ENCODE data around the gene MXRA8. TPM values are rescaled to one million over a fixed set of nuclear protein-coding genes. Genes with fewer than 3 reads are reported as not detected.
A peak's percentile ranks its signal among the peaks of the same experiment; 100 is the strongest.
"Not testable (repeated sequence)": the region's sequence is repeated elsewhere in the genome, so short reads cannot be mapped to it uniquely, and the experiment has no call there.

The MXRA8 gene
- polyA plus RNA-seq, 6 donors from 2014 or later = not detected

DNA sequence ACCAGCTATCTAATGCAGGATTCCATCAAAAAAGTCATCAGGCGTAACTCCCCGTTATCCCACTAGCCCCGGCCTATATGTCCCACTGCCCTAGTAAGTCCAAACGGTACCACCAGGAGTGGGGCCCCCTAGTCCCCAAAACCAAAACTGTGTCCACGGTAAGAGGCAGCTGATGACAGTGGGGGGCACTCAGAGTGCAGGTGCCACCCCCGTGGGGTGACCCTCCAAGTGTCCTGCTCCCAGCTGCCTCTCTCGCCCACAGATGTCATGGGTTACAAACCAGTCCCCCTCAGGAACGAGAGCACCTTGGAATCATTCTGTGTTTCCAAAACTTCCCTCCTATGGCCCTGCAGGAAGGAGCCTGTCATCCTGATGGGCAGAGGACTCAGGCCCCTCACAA is 27.6 kb upstream of the MXRA8 start:
- no peaks in the 10 kb centered on the region for H3K9me3 Mint-ChIP-seq
- H3K36me3 Mint-ChIP-seq = peaks cover 3 to 13% of the 10 kb centered on the region in 2 donors
- H3K4me3 Mint-ChIP-seq = no peak overlapping the region
- ATAC-seq (ENCODE audit: low read depth in 2 of 2) (no peak), DNase-seq (no peak)
- peak overlapping the region in 1 of 6 donors; percentile 11 for H3K27ac Mint-ChIP-seq
- no peaks in the 10 kb centered on the region for H3K27me3 Mint-ChIP-seq
- peaks cover 0 to 12% (median 9%) of the 10 kb centered on the region in 3 donors for H3K4me1 Mint-ChIP-seq

DNA sequence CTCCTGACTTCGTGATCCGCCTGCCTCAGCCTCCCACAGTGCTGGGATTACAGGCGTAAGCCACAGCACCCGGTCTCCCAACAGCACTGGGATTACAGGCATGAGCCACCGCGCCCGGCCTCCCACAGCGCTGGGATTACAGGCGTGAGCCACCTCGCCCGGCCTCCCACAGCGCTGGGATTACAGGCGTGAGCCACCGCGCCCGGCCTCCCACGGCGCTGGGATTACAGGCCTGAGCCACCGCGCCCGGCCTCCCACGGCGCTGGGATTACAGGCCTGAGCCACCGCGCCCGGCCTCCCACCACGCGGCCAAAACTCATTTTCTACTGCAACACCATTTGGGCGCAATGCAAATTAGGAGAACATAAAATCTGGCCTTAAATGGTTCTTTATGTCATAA is 27.0 kb upstream of the MXRA8 start:
- not testable (repeated sequence) for H3K36me3 Mint-ChIP-seq; ATAC-seq (ENCODE audit: low read depth in 2 of 2); H3K27me3 Mint-ChIP-seq; DNase-seq; H3K9me3 Mint-ChIP-seq; H3K27ac Mint-ChIP-seq
- Mint-ChIP-seq H3K4me1 (peaks cover 0 to 12% (median 9%) of the 10 kb centered on the region in 3 donors), H3K4me3 (peak overlapping the region in 1 of 8 donors; percentile 63)

DNA sequence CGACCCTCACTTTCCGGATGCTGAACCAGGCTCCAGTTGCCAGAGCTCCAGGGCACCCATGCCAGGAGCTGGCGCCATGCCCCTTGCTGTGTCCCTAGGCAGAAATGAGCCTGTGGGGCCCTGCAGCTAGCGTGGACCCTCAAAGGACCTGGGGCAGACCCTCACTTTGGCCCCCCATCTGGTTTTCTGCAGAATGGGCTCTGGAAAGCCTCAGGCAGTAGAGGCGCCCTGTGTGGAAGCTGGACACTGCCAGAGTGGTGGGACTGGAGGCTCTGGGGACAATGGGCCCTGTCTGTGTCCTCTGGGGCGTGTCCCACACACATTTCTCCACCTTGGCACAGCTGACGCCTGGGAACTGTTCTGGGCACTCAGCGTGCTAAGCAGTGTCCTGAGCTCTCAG is 22.9 kb upstream of the MXRA8 start:
- H3K9me3 Mint-ChIP-seq = no peaks in the 10 kb centered on the region
- ATAC-seq (ENCODE audit: low read depth in 2 of 2) (no peak), DNase-seq (no peak)
- H3K4me3 Mint-ChIP-seq = no peak overlapping the region
- H3K27ac Mint-ChIP-seq = no peak overlapping the region
- peaks cover 2 to 12% (median 9%) of the 10 kb centered on the region in 3 donors for H3K4me1 Mint-ChIP-seq
- peaks cover 0 to under 1% of the 10 kb centered on the region in 2 donors for H3K36me3 Mint-ChIP-seq
- no peaks in the 10 kb centered on the region for H3K27me3 Mint-ChIP-seq

DNA sequence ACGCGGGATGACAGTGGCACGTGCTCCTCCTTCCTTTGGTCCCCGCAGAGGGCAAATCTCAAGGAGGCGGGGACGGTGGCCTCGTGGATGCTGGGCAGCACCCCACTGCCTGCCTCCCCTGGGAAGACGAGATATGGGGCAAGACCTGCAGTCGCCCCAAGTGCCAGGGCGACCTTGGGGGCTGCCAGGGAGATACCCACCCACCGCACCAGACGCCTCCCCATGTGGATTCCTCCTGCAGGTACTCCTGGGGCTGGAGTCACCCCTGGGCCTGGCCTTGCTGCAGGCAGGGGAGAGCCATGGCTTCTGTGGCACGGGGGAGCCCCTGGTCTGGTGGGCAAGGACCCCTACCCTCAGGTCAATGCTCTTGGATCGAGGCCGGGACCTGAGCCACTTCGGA is 22.5 kb upstream of the MXRA8 start:
- Mint-ChIP-seq H3K4me1 (peaks cover 5 to 12% (median 9%) of the 10 kb centered on the region in 3 donors), H3K4me3 (no peak overlapping the region), H3K36me3 (no peaks in the 10 kb centered on the region), H3K9me3 (no peaks in the 10 kb centered on the region), H3K27me3 (no peaks in the 10 kb centered on the region), H3K27ac (no peak overlapping the region)
- DNase-seq (no peak), ATAC-seq (ENCODE audit: low read depth in 2 of 2) (no peak)

DNA sequence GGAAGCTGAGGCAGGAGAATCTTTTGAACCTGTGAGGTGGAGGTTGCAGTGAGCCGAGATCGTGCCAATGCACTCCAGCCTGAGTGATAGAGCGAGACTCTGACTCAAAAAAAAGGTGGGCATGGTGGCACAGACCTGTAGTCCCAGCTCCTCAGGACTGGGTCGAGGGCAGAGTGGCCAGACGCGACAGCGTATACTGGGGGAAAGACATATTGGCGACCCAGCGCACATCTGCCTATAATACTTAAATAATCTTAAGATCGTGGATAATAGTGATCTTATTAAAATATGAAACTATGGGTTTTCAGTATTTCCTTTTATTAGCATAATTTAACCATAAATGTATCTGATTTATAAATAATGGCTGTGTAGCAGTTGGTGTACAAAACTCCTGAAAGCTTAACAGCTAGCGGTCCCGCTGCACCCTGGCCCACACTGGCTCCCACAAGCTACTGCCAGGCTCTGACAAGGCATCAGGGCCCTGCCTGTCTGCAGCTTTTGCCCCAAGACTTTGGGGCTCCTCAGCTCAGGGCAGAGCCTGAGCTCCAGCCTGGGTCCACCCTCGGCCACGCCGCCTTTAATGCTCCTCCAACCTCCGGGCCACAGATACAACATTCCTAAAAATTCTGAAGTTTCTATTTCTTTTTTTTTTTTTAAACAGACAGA is 19.3 kb upstream of the MXRA8 start:
- H3K27me3 Mint-ChIP-seq = no peaks in the 10 kb centered on the region
- ATAC-seq (ENCODE audit: low read depth in 2 of 2) (no peak), DNase-seq (no peak)
- H3K27ac Mint-ChIP-seq = peak overlapping the region in 1 of 6 donors; percentile 49
- H3K36me3 Mint-ChIP-seq = no peaks in the 10 kb centered on the region
- H3K9me3 Mint-ChIP-seq = no peaks in the 10 kb centered on the region
- peak overlapping the region in 3 of 8 donors; percentile 29 to 54 (median 41) for H3K4me3 Mint-ChIP-seq
- peaks cover 17 to 22% (median 18%) of the 10 kb centered on the region in 3 donors for H3K4me1 Mint-ChIP-seq

DNA sequence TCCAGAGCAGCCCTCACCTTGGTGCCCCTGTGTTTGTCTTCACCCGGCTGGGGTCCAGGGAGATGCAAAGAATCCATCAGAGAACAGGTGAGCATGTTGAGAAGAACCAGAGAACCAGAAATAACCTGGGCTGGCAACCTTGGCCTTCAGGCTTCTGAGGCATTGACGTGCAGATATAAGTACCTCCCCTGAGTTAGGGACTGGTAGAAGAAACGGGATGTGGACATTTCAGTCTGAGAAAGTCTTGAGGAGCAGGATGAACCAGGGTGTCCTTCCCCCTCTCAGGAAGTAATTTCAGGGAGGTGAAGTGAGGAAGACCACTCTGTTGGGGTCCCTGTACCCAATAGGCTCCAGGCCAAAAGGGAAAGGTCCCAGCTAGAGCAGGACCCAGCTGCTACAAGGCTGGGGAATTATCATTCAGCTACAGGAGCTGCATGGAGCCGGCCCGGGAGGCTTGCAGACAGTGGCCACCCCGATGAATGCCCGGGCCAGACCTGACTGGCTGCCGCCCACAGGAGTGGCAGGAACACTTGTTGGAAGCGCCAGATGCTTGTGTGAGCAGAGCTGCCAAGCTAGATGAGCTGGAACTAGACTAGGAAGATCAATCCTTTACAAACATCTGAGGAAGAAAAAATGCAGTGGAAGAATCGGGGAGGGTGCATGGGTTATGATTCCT is 18.3 kb upstream of the MXRA8 start:
- no peaks in the 10 kb centered on the region for H3K36me3 Mint-ChIP-seq
- no peak for ATAC-seq (ENCODE audit: low read depth in 2 of 2)
- H3K9me3 Mint-ChIP-seq = no peaks in the 10 kb centered on the region
- no peaks in the 10 kb centered on the region for H3K27me3 Mint-ChIP-seq
- peak overlapping the region in 6 of 8 donors; percentile 51 to 94 (median 84) for H3K4me3 Mint-ChIP-seq
- DNase-seq = no peak
- H3K4me1 Mint-ChIP-seq = peaks cover 7 to 25% (median 18%) of the 10 kb centered on the region in 3 donors
- H3K27ac Mint-ChIP-seq = peak overlapping the region in 4 of 6 donors; percentile 29 to 79 (median 54)

DNA sequence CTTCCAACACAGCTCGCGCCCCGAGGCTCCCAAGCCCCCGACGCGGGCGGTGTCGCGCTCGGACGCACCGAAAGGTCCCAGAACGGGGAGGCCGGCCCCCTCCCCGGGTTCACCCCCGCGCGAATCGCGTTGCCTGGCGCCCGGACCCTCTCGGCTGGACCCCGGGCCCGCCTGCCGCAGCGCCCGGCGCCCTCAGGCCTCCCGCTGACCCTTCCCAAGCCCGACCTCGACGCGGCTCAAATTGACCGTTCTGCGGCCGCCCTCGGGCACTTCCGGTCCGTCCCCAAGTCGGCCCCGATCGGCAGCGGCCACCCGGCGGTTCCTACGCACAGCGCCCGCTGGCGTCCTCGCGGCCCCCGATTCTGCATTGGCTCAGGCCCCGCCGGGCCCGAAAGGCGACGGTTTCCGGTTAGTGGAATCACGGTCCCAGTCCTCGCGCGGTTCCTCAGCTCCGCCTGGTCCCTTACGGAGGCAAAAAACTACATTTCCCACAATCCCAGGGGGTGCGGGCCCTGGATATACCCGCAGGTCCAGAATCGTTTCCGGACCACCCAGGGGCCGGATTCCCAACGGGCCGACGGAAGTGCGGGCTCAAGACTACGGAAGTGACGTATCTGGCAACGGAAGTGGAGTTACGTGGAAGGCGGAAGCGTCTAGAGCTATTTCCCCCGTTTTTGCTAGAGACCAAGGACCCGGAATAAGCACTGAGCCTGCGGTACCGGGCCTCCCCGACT is 16.7 kb upstream of the MXRA8 start, which contains the start of gene AURKAIP1:
TSS of gene AURKAIP1 (minus strand) at position 279 of the 734 bp plus-strand sequence. CDS start 451 bp downstream, outside the sequence.
- Mint-ChIP-seq H3K4me1 (peaks cover 7 to 25% (median 18%) of the 10 kb centered on the region in 3 donors), H3K36me3 (no peaks in the 10 kb centered on the region), H3K9me3 (no peaks in the 10 kb centered on the region), H3K4me3 (peak within 1 kb of the TSS; percentile 84 to 95 (median 93)), H3K27me3 (no peaks in the 10 kb centered on the region), H3K27ac (peak within 1 kb of the TSS; percentile 97 to 99 (median 98))
- ATAC-seq (ENCODE audit: low read depth in 2 of 2) (peak; percentile 87 to 91), DNase-seq (peak; percentile 98)

DNA sequence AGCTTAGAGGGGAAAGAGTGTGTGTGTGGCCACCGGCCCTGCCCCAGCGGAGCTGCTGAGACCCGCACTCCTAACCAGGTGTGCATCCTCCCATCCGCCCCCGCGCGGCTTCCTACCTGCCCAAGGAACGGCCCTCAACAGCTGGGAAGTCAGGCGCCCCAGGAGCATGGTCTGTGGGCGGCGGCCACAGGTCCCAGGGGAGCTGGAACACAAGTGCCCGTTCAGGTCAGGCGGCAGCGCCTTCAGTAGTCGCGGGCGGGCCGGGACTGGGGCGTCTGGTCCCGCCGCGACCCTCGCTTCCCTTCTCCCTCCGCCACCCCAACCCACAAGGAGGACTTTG is 16.2 kb upstream of the MXRA8 start:
- no peak for ATAC-seq (ENCODE audit: low read depth in 2 of 2)
- DNase-seq = no peak
- no peaks in the 10 kb centered on the region for H3K9me3 Mint-ChIP-seq
- H3K4me3 Mint-ChIP-seq = peak overlapping the region; percentile 63 to 95 (median 92)
- peaks cover 7 to 25% (median 18%) of the 10 kb centered on the region in 3 donors for H3K4me1 Mint-ChIP-seq
- no peaks in the 10 kb centered on the region for H3K36me3 Mint-ChIP-seq
- no peaks in the 10 kb centered on the region for H3K27me3 Mint-ChIP-seq
- peak overlapping the region in 4 of 6 donors; percentile 76 to 99 (median 89) for H3K27ac Mint-ChIP-seq

DNA sequence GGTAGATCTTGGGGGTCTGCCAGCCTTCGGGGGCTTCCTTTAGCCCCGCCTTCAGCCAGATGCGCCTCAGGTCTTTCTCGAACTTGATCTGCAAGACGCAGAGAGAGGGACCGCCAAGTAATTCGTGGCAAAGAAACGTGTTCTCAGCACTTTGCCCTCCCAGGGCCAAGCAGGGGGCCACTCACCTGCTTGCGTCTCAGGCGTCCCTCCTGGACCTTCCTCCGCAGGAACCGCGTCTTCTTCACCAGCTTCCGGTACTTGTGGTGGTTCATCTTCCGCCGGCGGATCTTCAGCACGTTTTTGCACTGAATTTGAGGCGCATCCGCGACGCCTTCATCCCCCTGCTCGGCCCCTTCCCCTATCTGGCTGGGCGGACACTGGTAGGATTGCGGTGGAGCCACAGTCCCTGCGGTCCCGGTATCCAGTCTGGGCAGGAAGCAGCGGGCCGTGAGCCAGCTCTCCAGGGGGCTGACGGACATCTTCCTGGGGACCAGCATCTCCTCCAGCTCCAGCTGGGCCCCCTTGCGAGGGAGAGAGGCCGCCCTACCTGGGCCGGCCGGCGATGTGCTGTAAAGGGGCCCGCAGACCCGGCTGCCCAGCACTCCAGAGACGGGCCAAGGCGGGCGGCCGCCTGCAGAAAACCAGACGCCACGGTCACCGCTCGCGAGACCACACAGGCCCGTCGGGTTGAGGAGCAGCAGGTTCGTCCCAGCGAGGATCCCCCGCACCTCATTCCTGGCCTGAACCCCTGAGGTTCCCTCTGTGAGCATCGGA is 15.6 kb upstream of the MXRA8 start:
- Mint-ChIP-seq H3K27me3 (no peaks in the 10 kb centered on the region), H3K9me3 (no peaks in the 10 kb centered on the region), H3K36me3 (no peaks in the 10 kb centered on the region), H3K27ac (peak overlapping the region in 4 of 6 donors; percentile 24 to 97 (median 78)), H3K4me3 (peak overlapping the region; percentile 63 to 95 (median 92)), H3K4me1 (peaks cover 7 to 25% (median 18%) of the 10 kb centered on the region in 3 donors)
- ATAC-seq (ENCODE audit: low read depth in 2 of 2) (no peak), DNase-seq (no peak)

DNA sequence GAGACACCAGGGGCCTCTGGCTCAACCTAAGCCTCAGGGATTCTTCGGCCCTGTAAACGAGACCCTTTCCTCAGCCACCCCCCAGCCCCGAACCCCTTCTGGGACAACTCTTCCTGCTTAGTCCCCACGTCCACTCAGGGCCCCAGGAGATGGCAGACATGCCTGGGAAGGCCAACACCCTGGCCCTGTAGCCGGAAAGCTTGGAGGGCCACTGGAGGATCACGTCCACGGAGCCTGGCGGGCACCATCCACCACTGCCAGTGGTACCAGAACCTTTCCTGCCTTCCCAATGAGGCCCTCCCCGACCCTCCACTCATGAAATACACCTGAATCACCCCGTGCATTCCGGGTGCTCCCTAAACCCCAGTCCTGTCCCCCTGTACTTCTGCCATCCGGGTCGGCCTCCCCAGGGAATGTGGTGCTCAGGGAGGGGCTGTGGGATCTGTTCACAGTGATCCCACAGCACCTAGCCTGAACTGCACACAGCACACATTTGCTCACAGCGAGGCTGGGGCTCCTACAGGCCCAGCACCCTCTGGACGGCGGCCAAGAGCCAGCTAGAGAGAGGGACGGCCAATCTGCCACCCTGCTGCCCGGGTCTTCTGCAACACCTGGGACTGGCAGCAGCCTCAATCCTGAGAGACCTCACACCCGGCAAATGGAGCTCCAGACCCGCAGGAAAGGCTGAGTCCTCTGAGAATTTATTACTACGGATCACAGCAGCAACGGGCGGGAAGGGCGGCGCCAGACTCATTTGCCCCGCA is 14.9 kb upstream of the MXRA8 start:
- ATAC-seq (ENCODE audit: low read depth in 2 of 2) = no peak
- Mint-ChIP-seq H3K36me3 (no peaks in the 10 kb centered on the region), H3K4me3 (peak overlapping the region; percentile 30 to 95 (median 76)), H3K27me3 (no peaks in the 10 kb centered on the region), H3K27ac (peak overlapping the region in 4 of 6 donors; percentile 19 to 97 (median 58)), H3K9me3 (no peaks in the 10 kb centered on the region), H3K4me1 (peaks cover 7 to 25% (median 18%) of the 10 kb centered on the region in 3 donors)
- DNase-seq = no peak

DNA sequence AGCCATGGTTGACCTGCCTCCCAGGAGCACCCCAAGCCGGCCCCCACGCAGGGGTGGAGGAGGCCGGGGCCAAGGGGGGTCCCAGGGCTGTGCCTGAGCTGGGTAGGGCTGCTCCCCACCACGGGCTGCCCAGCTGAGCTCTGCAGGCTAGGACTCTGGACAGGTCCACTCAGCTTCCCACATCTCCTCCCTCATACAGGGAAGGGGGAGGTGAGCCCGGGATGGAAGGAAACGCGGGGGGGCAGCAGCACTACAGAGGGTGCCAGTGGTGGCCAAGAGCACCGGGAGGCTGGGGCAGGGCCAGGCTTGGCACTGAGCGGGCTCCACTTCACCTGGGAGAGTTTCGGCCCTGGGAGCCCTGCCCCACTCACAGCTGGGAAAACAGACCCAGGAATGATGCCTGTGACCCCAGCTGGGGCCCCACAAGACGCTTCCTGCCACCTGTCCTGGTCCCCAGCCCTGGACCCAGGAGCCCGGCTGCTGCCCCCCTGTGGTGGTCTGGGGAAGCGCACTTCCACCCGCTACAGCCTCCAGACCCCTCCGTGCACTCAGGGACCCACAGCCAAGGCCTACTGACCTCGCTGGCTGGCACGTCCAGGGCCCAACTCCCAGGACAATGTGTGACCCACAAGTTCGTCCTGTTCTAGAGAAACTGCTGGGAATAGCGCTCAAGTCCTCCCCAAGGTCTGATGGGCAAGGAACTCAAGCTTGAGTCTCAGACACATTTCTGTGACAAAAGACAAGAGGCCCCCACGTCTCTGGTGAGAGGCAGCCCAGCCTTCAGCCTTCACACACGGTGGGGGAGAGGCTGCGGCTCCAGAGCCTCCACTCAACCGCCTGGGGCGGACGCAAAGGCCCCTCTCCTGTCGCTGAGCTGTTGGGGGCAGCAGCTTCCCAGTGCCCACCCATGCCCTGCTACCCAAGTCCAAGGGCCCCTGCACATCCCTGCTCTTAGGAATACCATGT is 13.7 kb upstream of the MXRA8 start:
- Mint-ChIP-seq H3K9me3 (no peaks in the 10 kb centered on the region), H3K27me3 (no peaks in the 10 kb centered on the region), H3K4me3 (peak overlapping the region; percentile 9 to 79 (median 52)), H3K27ac (peak overlapping the region in 3 of 6 donors; percentile 14 to 60 (median 20)), H3K36me3 (no peaks in the 10 kb centered on the region), H3K4me1 (peaks cover 7 to 25% (median 18%) of the 10 kb centered on the region in 3 donors)
- ATAC-seq (ENCODE audit: low read depth in 2 of 2) = peak; percentile 24
- DNase-seq = peak; percentile 73
